Activated CD4-positive, alpha-beta T cell treated with anti-CD3 and anti-CD28 coated beads, Interleukin-2, amount 10 ng/mL, durations not matched to agents 24 days and 14 days (primary cell): ENCODE results near the gene COBL. TPM values are rescaled to one million over a fixed set of nuclear protein-coding genes. Genes with fewer than 3 reads are reported as not detected.

Source experiments
- DNase-seq: peaks from one replicate; pipeline ENCODE4 v3.0.0; 2022
- H3K27ac Mint-ChIP-seq: one replicate; pipeline ENCODE4 v1.8.0; 2022; ENCODE audit warnings: mild to moderate bottlenecking, mixed read lengths
- H3K27me3 Mint-ChIP-seq: one replicate; pipeline ENCODE4 v1.8.0; 2022; ENCODE audit warnings: mixed read lengths
- H3K36me3 Mint-ChIP-seq: one replicate; pipeline ENCODE4 v1.8.0; 2022; ENCODE audit warnings: low read depth, mild to moderate bottlenecking, mixed read lengths
- H3K4me1 Mint-ChIP-seq: one replicate; pipeline ENCODE4 v1.8.0; 2021; ENCODE audit warnings: mixed read lengths
- H3K4me3 Mint-ChIP-seq: one replicate; pipeline ENCODE4 v1.8.0; 2022; ENCODE audit warnings: mild to moderate bottlenecking, moderate library complexity, mixed read lengths
- H3K9me3 Mint-ChIP-seq: one replicate; pipeline ENCODE4 v1.8.0; 2021; ENCODE audit warnings: mixed read lengths
- intact Hi-C: fragments of 100-400 bp; cut with micrococcal nuclease; formaldehyde crosslinking; loops from one replicate; pipeline ENCODE4 v1.15.1; 2023
- total RNA-seq: library from RNA; stranded (reverse); gene quantifications from 2 replicates; pipeline ENCODE4 v1.2.3, GENCODE V29; 2022

COBL gene
- total RNA-seq, 1 donor from 2014 or later = not detected

- Mint-ChIP-seq H3K9me3 (no peaks in the 10 kb centered on the region), H3K4me1 (no peaks in the 10 kb centered on the region), H3K4me3 (no peak overlapping the region), H3K36me3 (no peaks in the 10 kb centered on the region), H3K27me3 (no peaks in the 10 kb centered on the region), H3K27ac (no peak overlapping the region)
- DNase-seq = no peak
- intact Hi-C loops = no loop called here
These were observed 336.2 kb downstream of the COBL start for GRCh38 chr7:50980411-50980810.

- no peaks in the 10 kb centered on the region for H3K36me3 Mint-ChIP-seq
- intact Hi-C loops = no loop called here
- H3K9me3 Mint-ChIP-seq = no peaks in the 10 kb centered on the region
- H3K4me3 Mint-ChIP-seq = no peak overlapping the region
- peak; percentile 18 for DNase-seq
- peaks cover 2% of the 10 kb centered on the region for H3K4me1 Mint-ChIP-seq
- no peaks in the 10 kb centered on the region for H3K27me3 Mint-ChIP-seq
- no peak overlapping the region for H3K27ac Mint-ChIP-seq
These were observed 337.9 kb downstream of the COBL start for GRCh38 chr7:50978633-50979215.

GRCh38 chr7:50977421-50977820 is 339.2 kb downstream of the COBL start:
- intact Hi-C loops = no loop called here
- H3K4me1 Mint-ChIP-seq = peaks cover 2% of the 10 kb centered on the region
- H3K4me3 Mint-ChIP-seq = no peak overlapping the region
- H3K27me3 Mint-ChIP-seq = no peaks in the 10 kb centered on the region
- H3K36me3 Mint-ChIP-seq = no peaks in the 10 kb centered on the region
- no peaks in the 10 kb centered on the region for H3K9me3 Mint-ChIP-seq
- no peak for DNase-seq
- no peak overlapping the region for H3K27ac Mint-ChIP-seq

GRCh38 chr7:50976064-50976463 is 340.5 kb downstream of the COBL start:
- peaks cover 2% of the 10 kb centered on the region for H3K4me1 Mint-ChIP-seq
- intact Hi-C loops = no loop called here
- DNase-seq = no peak
- no peak overlapping the region for H3K27ac Mint-ChIP-seq
- no peak overlapping the region for H3K4me3 Mint-ChIP-seq
- no peaks in the 10 kb centered on the region for H3K36me3 Mint-ChIP-seq
- no peaks in the 10 kb centered on the region for H3K9me3 Mint-ChIP-seq
- H3K27me3 Mint-ChIP-seq = no peaks in the 10 kb centered on the region

- no peak overlapping the region for H3K27ac Mint-ChIP-seq
- no peaks in the 10 kb centered on the region for H3K27me3 Mint-ChIP-seq
- H3K9me3 Mint-ChIP-seq = no peaks in the 10 kb centered on the region
- intact Hi-C loops = no loop called here
- H3K4me1 Mint-ChIP-seq = peaks cover 2% of the 10 kb centered on the region
- H3K4me3 Mint-ChIP-seq = no peak overlapping the region
- no peaks in the 10 kb centered on the region for H3K36me3 Mint-ChIP-seq
- no peak for DNase-seq
These were observed 342.4 kb downstream of the COBL start for GRCh38 chr7:50974240-50974639.

GRCh38 chr7:50973814-50974213 is 342.8 kb downstream of the COBL start:
- Mint-ChIP-seq H3K27me3 (no peaks in the 10 kb centered on the region), H3K4me3 (no peak overlapping the region), H3K9me3 (no peaks in the 10 kb centered on the region), H3K36me3 (no peaks in the 10 kb centered on the region), H3K4me1 (peaks cover 2% of the 10 kb centered on the region), H3K27ac (no peak overlapping the region)
- no peak for DNase-seq
- intact Hi-C loops = no loop called here

GRCh38 chr7:50970092-50970491 is 346.5 kb downstream of the COBL start:
- DNase-seq = peak; percentile 43
- Mint-ChIP-seq H3K36me3 (no peaks in the 10 kb centered on the region), H3K4me3 (no peak overlapping the region), H3K27me3 (no peaks in the 10 kb centered on the region), H3K9me3 (peaks cover 5% of the 10 kb centered on the region), H3K4me1 (peaks cover 2% of the 10 kb centered on the region), H3K27ac (no peak overlapping the region)
- intact Hi-C loops = no loop called here
